LNCAP (cell line): ENCODE measurements around the gene ANAPC2.

Experiments
- TF ChIP-seq, protein P1 (sequence below): fragments of 450-650 bp; IDR thresholded peaks from 2 replicates; pipeline ENCODE4 v1.5.1; 2017; ENCODE audit warnings: mild to moderate bottlenecking

ANAPC2 gene

DNA sequence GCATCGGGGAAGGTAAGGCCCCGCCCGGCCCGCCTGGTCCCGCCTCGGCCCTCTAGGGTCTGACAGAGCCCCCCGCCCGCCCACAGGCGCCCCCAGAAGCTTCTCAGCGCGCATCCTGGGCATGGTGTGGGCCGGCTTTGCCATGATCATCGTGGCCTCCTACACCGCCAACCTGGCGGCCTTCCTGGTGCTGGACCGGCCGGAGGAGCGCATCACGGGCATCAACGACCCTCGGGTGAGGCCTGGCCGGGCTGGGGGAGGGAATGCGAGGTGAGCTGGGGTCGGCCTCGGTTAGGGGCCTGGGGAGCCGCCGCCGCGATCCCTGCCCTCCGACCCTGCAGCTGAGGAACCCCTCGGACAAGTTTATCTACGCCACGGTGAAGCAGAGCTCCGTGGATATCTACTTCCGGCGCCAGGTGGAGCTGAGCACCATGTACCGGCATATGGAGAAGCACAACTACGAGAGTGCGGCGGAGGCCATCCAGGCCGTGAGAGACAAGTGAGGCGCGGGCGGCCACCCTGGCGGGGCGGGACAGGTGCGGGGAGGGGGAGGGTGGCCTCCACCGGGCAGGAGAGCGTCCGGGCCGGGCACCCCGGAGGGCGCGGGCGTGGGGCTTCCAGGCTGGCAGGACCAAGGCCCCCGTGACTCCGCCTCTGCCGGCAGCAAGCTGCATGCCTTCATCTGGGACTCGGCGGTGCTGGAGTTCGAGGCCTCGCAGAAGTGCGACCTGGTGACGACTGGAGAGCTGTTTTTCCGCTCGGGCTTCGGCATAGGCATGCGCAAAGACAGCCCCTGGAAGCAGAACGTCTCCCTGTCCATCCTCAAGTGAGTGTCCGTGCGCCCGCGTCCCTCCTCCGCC, 25.6 kb downstream of the ANAPC2 start:
- TF ChIP-seq, protein P1, sequence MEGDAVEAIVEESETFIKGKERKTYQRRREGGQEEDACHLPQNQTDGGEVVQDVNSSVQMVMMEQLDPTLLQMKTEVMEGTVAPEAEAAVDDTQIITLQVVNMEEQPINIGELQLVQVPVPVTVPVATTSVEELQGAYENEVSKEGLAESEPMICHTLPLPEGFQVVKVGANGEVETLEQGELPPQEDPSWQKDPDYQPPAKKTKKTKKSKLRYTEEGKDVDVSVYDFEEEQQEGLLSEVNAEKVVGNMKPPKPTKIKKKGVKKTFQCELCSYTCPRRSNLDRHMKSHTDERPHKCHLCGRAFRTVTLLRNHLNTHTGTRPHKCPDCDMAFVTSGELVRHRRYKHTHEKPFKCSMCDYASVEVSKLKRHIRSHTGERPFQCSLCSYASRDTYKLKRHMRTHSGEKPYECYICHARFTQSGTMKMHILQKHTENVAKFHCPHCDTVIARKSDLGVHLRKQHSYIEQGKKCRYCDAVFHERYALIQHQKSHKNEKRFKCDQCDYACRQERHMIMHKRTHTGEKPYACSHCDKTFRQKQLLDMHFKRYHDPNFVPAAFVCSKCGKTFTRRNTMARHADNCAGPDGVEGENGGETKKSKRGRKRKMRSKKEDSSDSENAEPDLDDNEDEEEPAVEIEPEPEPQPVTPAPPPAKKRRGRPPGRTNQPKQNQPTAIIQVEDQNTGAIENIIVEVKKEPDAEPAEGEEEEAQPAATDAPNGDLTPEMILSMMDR = no peak

DNA sequence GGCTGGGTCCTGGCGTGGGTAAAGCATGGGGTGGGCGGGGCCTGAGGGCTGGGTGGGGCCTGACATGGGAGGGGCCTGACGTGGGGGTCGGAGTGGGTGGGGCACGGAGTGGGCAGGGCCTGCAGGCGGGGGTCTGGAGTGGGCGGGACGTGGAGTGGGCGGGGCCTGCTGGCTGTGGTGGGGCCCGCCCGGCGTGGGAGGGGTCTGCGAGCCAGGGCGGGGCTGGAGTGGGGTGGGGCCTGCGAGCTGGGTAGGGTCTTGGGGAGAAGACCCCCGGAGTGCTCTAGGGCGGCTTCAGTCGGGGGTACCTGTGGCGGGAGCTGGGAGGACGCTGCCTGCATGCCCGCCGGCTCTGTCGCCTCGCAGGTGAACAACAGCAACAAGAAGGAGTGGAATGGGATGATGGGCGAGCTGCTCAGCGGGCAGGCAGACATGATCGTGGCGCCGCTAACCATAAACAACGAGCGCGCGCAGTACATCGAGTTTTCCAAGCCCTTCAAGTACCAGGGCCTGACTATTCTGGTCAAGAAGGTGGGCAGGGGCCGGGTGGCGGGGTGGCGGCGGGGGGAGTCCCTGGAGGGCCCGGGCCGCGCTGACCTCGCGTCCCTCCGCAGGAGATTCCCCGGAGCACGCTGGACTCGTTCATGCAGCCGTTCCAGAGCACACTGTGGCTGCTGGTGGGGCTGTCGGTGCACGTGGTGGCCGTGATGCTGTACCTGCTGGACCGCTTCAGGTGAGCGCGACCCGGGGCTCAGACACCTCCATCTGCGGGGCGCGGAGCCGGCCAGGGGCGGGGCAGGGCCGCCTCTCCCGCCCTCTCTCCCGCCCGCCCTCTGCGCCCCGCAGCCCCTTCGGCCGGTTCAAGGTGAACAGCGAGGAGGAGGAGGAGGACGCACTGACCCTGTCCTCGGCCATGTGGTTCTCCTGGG, 26.5 kb downstream of the ANAPC2 start:
- TF ChIP-seq, protein P1 = no peak

DNA sequence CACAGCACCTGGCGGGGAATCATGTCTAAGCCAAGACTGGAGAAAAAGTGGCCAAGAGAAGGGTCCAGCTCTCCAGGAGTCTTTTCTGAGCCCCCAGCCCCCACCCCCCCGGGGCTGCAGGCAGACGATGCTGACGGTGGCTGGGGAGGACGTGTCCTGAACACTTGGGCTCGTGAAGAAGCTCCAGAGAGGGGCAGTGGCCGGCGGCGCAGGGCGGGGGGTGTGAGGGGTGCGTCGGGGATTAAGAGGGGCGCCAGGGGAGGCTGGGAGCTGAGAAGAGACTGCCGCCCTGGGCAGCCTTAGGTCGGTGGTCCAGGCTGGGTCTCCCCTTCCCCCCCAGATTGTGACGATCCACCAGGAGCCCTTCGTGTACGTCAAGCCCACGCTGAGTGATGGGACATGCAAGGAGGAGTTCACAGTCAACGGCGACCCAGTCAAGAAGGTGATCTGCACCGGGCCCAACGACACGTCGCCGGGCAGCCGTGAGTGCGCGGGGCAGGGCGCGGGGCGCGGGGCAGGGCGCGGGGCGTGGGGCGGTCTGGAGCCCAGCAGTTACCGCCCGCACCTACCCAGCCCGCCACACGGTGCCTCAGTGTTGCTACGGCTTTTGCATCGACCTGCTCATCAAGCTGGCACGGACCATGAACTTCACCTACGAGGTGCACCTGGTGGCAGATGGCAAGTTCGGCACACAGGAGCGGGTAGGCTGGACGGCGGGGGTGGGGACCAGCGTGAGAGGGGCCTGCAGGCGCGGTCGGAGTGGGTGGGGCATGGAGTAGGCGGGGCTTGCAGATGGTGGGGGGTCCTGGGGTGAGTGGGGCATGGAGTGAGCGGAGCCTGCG, 27.4 kb downstream of the ANAPC2 start:
- TF ChIP-seq, protein P1 = no peak

DNA sequence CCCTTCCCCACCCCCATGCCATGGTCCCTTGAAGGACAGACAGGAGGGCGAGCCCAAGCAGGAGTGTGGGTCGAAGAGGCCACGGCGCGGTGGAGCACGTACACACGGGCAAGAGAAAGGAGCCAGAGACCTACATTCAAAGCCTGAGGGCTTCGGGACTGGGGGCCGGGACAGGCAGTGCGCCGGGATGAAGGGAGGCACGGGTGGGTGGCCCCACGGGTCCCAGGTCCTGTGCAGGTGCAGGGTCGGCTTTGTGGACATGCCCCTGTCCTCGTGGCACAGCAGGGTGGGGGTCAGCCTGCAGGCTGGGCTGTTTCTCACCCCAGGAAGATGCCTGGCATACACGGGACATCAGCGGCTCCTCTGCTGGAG, 28.3 kb downstream of the ANAPC2 start:
- TF ChIP-seq, protein P1 = no peak

DNA sequence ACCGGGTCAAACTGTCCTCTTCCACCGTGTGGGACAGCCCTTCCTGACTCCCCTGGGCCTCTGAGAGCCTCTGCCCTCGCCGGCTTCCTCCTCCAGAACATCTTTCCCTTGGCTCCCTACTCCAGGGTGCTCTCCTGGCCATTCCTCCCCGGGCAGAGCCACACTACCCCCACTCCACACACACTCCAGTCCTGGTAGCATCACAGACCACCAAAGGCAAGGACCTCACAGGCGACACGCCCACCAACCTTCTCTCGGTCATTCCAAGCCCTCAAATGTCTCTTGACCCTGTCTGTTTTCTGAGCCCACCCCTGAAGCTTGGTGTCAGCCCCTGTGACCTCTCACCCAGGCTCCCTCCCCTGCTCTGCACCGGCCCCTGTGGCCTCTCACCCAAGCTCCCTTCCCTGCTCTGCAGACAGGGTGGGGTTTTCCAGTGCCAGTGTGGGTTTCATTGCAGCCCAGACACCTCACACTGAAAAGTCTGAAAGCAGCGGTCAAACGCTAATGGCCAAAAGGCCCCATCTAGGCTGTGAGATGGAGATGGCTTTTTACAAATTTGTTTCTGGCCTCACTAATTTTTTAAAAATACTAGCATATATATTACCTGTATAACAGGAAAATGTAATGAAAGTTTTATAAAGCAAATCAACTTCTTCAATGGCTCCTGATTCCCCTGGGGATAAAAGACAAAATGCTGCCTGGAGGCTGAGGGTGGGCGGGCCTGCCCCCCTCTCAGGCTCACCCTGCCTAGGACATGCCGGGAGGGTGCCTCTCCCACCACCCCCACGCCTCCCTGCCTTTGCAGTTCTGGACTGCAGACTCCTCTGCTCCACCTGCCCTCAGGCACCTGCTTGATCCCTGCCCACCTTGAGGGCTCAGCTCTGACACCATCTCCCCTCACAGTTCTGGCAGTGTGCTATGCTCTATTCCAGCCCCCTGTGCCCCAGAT, 29.0 kb downstream of the ANAPC2 start:
- TF ChIP-seq, protein P1 = no peak

DNA sequence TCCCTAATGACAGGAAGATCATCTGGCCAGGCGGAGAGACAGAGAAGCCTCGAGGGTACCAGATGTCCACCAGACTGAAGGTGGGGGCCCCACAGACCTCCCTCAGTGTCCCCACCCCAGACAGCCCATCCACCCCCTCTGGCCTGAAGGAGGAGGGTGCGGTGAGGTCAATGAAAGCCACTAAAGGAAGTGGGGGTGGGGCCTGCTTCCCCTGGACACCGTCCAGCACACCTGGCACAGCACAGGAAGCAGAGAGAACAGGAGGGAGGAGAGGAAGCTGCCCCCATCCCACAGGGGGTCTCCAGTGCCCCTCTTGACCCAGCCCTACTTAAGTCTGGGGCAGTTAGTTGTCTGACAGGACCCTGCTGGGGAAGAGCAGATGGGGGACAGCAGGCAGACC, 29.7 kb downstream of the ANAPC2 start:
- TF ChIP-seq, protein P1 = no peak
